Activated T-cell treated with anti-CD3 and anti-CD28 coated beads, Interleukin-2, amount 50 U/mL, for 48 hours (primary cell): ENCODE measurements around the gene TSPAN1.

Experiments used
- DNase-seq, 2 experiments: peaks; one replicate each; pipeline ENCODE4 v3.0.0-alpha.2; 2020

Gene TSPAN1

DNA sequence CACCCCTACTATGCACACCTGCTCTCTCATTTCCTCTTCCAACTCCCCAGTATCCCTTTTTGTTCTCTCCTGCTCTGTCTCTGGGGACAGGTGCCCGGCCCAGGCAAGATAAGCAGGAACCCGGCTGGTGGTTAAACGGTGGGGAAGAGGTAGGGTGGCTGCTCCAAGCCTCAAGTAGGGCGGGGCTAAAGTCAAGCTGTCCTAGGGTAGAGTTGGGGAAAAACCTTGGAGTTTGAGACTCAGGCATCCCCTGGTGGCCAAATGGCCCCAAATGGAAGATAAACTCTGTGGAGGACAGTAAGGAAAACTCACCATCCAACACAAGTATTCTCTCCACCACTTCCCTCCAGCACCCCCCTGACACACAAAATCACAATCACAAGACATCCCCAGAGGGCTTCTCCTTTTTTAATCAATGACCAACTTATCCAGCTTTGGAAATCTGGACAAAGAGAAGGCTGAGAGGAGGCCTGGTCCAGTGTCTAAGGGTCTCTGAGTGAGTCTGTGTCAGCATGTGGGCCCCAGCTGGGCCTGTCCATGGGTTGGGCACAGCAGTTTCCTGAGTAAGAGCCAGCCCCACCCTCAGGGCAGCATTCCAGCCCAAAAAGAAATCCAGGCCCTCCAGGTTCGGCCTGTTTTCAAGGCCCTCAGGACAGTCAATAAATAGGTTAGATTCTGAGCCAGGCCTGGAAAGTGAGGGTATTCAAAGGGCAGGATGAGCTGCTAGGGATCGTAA is 13.6 kb downstream of the TSPAN1 start:
- no peak for DNase-seq

DNA sequence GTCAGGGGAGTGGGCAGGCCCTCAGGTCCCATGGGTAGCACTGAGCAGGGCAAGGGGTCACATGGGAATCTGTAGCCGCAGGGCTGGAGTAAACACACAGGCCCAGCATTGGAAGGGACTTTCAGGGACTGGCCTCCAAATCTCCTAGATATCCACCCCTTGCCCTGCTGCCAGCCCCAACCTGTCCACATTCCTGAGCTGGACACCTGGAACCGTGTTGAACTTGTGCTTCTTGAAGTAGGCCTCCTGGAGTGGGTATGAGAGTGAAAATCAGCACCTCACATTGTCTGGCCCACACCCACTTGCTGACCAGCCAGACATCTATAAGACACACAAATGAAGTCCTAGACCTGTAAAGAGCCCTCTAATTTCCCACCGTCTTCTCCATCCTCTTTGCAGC is 15.7 kb downstream of the TSPAN1 start:
- DNase-seq, result no peak

DNA sequence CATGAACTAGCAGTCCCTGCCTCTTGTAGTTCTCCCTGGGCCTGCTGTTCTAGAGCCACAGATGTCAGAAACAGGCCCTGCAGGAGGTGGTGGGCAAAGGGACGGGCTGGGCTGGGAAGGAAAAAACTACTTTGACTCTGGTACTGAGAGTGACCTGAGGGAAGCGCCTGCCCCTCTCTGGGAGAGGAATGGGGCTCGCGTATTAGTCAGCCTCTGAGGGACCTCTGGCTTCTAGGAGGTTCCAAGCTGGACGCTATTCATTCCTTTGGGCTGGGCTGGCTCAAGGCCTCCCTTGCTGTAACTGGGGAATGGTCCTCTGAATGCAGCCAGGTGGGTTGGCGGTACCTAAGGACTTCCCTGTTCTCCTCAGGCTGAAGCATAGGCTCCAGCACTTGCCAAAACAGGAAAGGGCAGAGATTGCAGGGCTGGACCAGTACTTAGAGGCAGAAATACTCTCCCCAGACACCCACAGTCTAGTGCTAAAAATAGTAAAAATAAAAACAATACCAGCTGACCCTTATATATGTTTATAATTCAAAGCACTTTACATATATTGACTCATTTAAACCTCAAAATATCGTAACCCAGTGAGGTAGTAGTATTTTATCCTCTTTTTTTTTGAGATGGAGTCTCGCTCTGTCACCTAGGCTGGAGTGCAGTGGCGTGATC is 16.3 kb downstream of the TSPAN1 start:
- no peak for DNase-seq

DNA sequence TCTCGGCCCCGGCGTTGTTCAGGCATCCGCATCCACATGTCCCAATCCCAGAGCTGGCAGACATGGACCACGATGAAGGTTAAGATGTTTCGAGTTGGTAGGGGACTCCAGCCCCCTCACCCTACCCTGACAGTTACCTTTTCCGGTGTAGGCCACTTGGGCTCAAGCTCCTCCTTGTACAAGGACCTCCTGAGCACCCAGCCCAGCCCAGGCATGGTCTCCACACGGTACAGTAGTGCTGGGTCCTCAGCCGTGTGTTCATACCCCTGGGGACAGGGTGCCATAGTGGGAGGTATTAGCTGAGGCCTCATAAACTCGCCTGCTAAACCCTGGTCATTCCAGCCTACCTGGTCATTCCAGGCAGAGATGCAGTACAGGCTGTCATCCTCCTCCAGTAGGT is 17.3 kb downstream of the TSPAN1 start:
- DNase-seq, result no peak

DNA sequence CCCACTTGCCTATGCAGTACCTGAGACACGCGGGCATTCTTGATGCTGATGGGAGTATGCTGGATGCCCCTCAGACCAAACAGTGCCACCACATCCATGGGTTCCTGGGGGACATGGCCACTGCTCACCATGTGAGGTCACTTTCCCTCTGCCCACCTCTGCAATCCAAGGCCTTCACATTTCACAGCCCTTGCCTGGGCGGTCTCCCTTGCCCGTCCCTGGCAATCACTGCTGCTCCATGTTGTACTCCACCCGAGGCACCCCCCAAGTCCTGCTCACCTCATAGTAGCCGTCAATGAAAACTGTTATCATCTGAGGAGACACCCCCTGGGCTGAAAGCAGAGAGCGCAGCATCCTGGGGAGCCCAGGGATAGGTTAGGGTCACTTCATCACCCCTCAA is 18.4 kb downstream of the TSPAN1 start:
- no peak for DNase-seq

DNA sequence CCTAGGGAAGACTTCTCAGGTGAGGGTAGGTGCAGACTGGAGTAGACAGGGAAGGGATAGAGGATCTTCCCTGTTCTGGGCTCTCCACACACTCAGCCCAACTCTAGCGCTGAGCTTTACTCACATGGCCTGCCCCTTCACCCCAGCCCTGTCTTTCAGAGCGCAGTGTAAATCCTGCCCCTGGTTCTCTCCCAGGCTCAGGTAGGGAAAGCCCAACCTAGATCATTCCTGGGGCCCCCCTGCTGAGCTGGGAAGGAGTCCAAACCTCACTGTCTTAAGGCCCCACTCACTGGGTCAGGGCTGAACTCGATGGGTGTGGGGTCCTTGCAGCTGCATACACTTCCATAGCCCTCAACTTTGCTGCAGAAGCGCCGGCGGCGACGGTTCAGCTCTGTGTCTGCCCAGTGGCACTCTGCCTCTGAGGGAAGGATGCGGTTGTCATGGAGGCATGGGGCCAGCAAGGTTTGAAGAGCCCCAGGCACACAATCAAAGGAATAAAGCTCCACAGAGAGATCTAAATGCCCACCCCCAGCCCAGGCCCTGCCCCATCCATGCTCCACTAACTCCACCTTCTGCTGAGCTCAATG is 19.2 kb downstream of the TSPAN1 start:
- DNase-seq, result no peak

DNA sequence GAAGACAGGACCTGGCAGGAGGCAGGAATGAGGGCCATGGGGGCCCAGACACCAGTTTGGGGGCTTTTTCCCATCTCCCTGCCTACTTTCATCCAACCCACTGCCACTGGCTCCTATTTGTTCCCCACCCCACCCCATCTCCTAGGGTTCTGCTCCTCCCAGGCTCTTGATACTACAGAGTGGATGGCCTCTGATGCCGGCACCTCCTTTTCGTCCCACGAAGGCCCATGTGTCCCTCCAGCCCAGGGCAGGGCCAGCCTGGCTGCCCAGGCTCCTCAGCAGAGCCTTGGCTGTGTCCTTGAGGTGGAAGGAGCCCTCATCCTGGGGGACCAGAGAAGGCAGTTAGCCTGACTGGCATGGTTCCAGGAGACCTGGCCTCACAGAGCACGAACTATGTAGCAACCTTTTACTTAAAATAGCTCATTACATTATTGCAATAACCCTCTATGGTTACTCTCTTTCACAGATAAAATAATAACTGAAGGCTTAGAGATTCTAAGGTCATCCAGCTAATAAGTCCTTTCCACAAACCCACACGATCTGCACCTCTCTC is 19.8 kb downstream of the TSPAN1 start:
- DNase-seq, result no peak

DNA sequence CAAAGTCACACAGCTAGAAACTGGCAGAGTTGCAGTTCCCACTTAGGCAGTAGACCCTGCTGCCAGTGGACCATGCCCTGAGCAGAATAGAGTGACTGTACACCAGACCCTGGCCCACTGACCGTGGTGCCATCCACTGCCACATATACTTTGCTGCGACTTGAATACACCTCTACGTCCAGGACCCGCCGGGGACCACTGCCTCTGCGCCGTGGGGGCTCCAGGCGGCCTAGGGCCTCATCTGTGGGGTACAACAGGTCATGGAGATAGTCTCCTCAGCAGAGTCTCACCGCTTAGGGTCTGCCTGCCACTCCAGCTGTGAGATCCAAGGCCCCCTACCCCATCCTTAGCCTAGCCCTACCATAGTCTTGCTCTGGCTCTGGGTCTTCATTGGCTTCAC is 21.7 kb downstream of the TSPAN1 start:
- DNase-seq, result no peak

DNA sequence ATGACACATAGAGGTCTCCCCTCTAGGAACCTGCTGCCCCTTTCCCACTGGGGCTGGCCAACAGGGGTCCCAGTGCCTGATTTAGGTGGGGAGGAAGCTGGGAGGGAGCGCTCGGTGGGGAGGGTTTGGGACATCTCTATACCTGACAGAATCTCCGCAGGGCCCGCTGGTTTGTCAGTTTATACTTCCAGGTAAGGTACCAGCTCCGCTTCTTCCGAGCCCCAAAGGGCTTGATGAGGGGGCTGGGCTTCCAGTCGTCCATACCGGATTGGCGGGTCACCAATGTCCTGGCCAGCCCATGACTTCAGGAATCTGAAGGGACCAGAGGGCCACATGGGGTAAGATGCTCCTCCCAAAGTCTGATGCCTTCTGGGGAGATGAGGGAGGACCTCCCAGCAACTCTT is 22.7 kb downstream of the TSPAN1 start:
- DNase-seq, result no peak

DNA sequence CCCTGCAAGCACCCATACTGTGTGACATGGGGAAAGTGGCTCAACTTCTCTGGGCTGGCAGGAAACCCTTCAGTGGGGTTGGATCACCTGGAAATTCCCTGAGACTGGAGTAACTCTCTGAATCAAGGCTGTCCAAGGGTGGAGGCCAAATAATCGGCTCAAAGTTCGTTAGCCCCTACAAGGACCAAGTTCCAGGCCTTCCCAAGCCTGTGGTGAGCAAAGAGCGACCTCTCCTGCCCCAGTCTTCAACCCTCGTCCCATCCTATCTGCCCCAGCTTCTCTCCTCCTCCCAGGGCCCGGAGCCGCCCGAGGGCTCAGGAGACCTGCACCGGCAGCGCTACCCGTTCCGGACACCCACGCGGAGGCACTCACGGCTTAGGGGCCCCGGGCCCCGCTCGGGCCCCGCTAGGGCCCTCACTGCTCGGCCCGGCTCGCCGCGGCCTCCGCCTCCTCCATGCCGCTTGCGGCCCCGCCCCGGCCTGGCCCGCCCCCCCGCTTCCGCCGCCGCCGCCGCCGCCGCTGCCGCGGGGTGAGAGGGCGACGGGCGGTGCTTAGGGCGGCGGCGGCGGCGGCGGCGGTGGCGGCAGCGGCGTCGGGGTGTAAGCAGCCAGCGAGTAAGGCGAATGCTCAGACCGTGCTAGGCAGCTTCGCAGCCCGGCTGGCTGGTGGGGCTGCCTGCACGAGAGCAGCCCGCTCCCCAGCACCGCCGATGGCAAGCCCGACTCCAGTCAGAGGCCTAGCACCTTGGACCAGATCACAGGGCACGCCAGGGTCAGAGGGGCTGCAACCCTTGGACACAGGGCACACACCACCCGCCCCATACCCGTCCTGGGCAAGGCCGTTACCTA is 23.3 kb downstream of the TSPAN1 start, which contains the start of gene POMGNT1:
Gene POMGNT1, minus strand, starts transcription at position 471 of the 848 bp plus-strand sequence. CDS start 613 bp downstream, outside the sequence.
- DNase-seq, result peak; percentile 85 to 87

DNA sequence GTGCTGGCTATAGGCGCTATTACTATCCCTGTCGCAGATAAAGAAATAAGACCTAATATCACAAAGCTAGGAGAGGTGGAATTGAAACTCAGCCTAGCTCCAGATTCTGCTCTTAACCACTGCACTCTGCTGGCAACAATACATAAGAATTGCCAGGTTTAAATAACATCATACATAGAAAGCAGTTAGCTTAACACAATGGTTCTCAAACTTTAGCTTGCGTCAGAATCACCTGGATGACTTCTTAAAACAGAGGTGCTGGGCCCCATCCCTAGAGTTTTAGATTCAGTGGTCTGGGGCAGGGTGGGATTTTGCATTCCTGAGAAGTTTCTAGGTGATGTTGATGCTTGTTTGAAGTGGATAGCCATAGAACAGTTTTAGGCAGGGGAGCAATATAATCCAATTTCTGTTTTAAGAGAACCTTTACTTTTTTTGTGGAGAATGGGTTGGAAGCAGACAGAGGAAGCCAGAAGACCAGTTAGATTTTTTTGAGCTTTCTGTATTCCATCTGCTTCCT is 24.4 kb downstream of the TSPAN1 start:
- no peak for DNase-seq

DNA sequence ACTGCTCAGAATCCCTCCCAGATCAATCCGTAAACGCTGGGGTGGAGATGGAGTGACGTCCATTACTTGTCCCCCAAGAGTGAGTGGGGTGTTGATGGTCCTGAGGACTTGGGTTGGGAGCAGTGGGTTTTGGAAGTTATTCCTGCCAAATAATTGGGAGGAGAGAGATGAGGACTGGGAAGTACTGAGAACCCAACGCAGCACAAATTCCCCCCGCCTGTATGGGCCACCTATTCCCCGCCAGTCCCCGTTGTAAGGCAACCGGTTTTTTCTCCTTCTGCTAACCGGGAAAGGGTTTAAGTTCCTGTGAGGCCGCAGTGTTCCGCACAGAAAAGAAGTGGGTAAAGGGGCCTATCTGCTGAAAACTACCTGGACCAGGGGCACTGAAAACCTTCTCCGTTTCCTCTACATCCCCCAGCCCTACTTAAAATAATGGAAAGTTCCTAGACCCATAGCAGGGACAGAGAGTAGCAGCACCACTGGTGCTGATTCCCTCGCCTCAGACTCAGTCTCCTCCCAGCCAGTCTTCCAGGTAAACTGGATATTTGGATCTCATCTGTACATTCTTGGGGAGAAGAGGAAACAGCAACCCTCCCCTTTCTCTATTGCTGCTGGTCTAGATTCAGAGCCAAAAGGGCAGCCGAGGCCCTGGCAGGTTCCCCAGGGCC is 29.0 kb downstream of the TSPAN1 start:
- no peak for DNase-seq

DNA sequence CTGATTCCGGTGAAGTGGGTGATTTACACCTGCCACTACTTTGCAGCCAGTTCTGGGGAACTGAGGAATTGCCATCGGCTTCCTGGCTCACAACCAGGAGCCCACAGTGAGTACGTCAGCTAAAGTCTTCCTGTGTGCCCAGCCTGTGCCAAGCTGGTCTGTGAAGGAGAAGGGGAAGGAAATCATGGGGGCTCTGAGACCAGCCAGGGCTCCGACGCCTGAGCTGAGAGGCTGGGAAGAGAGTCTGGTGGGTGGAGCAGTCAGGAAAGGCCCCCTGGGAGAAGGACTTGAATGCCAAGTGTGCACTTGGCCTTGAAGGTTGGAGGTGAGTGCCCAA is 29.5 kb downstream of the TSPAN1 start:
- no peak for DNase-seq

DNA sequence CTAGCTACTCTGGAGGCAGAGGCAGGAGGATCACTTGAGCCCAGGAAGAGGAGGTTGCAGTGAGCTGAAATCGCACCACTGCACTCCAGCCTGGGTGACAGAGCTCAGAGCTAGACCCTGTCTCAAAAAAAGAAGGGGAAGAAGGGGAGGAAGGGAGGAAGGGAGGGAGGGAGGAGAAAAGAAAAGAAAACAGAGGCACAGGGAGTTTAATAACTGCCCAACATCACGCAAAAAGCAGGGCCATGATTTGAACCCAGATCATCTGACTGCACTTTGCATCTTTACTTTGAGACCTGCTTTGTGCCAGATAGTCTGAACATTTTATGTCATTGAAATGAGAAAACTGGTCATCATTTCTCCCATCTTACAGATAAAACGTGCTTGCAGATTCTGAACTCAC is 30.3 kb downstream of the TSPAN1 start:
- no peak for DNase-seq

DNA sequence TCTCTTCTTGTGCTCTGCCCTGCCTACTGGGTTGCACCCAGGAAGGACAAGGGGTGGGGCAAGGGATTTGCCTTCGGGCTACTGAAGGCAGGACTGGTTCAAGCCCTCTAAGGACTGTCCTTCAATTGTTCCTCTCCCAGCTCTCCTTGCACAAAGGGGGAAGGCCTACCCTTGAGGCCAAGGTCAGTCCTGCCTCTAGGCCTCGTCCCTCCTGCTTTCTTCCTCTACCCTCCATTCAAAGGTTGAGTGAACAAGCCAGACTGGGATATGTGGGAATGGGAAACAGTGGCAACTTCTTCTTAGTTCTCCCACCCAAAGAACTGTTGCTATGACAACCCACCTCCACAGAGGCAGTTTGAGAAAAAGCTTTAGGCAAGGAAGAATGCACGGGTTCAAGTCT is 30.9 kb downstream of the TSPAN1 start:
- DNase-seq, result no peak

DNA sequence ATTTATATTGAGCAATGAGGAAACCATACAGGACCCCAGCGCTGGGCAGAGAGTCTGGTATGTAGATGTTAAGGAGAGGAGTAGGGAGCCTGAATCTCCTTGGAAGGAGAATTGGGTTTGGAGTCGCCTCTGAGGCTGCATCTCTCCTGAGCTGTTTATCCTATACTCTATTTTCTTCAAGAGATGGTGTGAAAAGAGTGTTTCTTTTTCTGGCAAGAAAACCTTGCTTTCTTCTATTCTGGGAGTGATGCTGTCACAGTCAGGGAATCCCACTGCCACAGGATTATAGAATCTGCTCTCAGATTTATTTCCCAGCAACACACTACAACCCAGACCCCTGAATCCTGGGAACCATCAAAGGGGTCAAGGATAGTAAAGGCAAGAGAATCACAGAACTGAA is 31.5 kb downstream of the TSPAN1 start:
- no peak for DNase-seq

DNA sequence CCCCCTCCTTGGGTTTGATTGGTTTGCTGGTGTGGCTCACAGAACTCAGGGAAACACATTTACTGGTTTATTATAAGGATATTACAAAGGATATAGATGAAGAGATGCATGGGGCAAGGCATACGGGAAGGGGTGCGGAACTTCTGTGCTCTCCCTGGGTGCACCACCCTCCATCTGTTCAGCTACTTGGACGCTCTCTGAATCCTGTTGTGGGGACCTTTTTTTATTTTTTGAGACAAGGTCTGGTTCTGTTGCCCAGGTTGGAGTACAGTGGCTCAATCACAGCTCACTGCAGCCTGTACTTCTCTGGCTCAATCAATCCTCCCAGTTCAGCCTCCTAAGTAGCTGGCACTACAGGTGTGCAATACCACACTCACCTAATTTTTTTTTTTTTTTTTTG is 35.7 kb downstream of the TSPAN1 start:
- no peak for DNase-seq

DNA sequence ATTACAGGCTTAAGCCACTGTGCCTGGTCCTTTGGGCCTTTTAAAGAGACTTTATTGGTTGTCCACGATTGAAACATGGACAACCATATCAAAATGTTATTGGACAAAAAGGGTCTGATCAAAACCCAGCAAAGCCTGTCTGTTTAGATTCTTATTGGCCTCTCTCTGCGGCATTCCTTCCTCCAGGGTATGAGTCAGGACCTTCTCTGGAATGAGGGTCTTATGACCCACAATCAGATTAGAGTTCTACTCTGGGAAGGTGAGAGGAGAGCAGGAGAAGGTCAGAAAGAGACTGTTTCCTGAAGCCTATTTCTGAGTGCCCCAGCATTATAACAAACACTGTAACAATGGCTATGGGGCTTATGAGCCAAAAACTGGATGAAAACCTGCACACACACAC is 36.2 kb downstream of the TSPAN1 start:
- DNase-seq, result no peak

DNA sequence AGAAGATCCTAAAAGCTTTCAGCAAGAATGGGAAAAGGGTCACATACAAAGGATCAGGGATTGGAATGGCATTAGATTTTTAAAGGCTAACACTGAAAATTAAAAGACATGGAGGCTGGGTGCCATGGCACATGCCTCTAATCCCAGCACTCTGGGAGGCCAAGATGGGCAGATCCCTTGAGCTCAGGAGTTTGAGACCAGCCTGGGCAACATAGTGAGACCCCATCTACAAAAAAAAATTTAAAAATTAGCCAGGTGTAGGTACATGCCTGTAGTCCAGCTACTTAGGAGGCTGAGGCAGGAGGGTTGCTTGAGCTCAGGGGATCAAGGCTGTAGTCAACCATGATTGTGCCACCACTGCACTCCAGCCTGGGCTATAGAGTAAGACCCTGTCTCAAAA is 40.6 kb downstream of the TSPAN1 start:
- DNase-seq, result no peak

DNA sequence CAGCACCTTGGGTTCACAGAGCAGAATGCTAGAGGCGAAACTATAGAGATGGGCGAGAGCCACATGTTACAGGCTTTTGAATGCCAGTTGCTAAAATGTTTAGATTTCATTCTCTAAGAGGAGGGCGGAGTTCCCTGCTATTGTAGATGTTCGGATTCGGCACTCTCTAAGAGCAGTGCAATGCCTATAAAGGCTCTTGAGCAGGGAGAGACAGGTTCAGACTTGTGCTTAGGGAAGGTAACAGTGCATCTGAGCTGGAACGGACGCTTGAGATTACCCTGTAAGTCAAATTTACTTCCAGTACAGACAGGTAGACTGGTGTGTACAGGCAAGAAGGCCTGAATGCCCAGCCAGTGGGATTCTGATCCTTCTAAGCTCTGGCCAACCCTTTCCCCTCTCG is 43.6 kb downstream of the TSPAN1 start:
- no peak for DNase-seq

DNA sequence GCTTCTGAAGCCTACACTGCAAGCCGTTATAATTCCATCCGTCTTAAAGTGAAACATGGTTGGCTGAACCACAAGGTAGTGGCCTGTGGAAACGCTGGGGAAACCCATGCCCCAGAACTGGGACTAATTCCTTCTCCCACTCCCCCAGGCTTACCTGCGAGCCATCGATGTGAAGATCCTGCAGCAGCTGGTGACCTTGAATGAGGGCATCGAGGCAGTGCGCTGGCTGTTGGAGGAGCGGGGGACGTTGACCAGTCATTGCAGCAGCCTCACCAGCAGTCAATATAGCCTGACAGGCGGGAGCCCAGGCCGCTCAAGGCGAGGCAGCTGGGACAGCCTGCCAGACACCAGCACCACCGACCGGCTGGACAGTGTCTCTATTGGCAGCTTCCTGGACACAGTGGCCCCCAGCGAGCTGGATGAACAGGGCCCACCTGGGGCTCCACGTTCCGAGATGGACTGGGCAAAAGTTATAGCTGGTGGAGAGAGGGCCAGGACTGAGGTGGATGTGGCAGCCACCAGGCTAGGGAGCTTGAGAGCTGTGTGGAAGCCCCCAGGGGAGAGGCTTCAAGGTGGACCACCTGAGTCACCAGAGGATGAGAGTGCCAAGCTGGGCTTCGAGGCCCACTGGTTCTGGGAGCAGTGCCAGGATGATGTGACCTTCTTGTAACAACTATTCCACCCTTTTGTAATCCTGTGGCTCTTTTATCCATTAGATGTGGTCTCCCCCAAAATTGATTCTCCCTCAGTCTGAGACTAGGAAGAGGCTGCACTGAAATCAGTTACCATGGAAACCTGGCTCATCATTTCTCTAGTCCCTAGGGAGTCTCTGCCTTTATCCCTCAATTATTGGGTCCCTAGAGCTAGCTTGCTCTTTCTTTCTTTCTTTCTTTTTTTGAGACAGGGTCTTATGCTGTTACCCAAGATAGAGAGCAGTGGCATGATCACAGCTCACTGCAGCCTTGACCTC is 44.9 kb downstream of the TSPAN1 start:
- no peak for DNase-seq
